Kidney (tissue), 22 donors: ENCODE results near the gene COL5A2. TPM values are rescaled to one million over a fixed set of nuclear protein-coding genes. Genes with fewer than 3 reads are reported as not detected.

Experiments
- DNase-seq, 5 donors: peaks; one replicate each; pipeline ENCODE4 v3.0.0-alpha.2; 2013 to 2020
- FAIRE-seq: peaks from 2 replicates; lab custom pipeline; 2012; peaks lifted over from hg19 to GRCh38; lab: Jason Lieb, UNC
- H3K27ac ChIP-seq, 2 donors: one replicate each; pipeline ENCODE4 v1.7.0; 2013; ENCODE audit warnings: low read depth in 2 of 2, low read length in 2 of 2, inconsistent platforms in 1 of 2
- H3K27me3 ChIP-seq: one replicate; pipeline ENCODE4 v1.7.1; 2013; ENCODE audit warnings: low read length, inconsistent platforms; ENCODE audit not compliant: control insufficient read depth, insufficient read depth
- H3K36me3 ChIP-seq, 3 donors: one replicate each; pipeline versions ENCODE4 v1.7.0 to v1.7.1; 2013; ENCODE audit warnings: low read length in 3 of 3, control low read depth in 1 of 3, inconsistent platforms in 1 of 3; ENCODE audit not compliant: insufficient read depth in 3 of 3, control insufficient read depth in 2 of 3
- H3K4me1 ChIP-seq, 3 donors: one replicate each; pipeline versions ENCODE4 v1.7.0 to v1.7.1; 2013; ENCODE audit warnings: low read length in 3 of 3, inconsistent platforms in 1 of 3, low read depth in 1 of 3; ENCODE audit not compliant: control insufficient read depth in 2 of 3, insufficient read depth in 2 of 3
- H3K4me3 ChIP-seq, 3 donors: one replicate each; pipeline versions ENCODE4 v1.7.0 to v1.8.1; 2013; ENCODE audit warnings: low read length in 3 of 3, control low read depth in 1 of 3, inconsistent platforms in 1 of 3
- H3K9ac ChIP-seq, 3 donors: one replicate each; pipeline versions ENCODE4 v1.7.0 to v1.7.1; 2013; ENCODE audit warnings: low read length in 3 of 3, control low read depth in 1 of 3, inconsistent platforms in 1 of 3
- H3K9me3 ChIP-seq, 3 donors: one replicate each; pipeline versions ENCODE4 v1.7.0 to v1.7.1; 2013; ENCODE audit warnings: low read length in 3 of 3, control low read depth in 1 of 3, inconsistent platforms in 1 of 3; ENCODE audit not compliant: control insufficient read depth in 2 of 3, insufficient read depth in 1 of 3
- intact Hi-C: fragments of 100-400 bp; cut with DNase I; formaldehyde crosslinking; loops from one replicate; pipeline ENCODE4 v1.11.1; 2022
- long read RNA-seq, 10 donors: library from polyadenylated mRNA in 1 of 10; unstranded in 1 of 10; transcript quantifications; one replicate each; pipeline ENCODE4 v2.0.0 and lab custom pipeline, GENCODE V29; 2021 to 2026
- polyA plus RNA-seq: library from polyadenylated mRNA; stranded (reverse); fragments of 350-450 nt; fragmentation: Illumina TruSeq; extraction: RNeasy Lipid Tissue Mini Kit (QIAGEN cat#74804); gene quantifications from one replicate; pipeline ENCODE4 v1.2.3, GENCODE V29; 2014; ENCODE audit warnings: low read depth, low replicate concordance; ENCODE audit not compliant: insufficient read depth
- total RNA-seq: library from RNA; stranded (reverse); fragmentation: NEBNext Ultra II Directional; extraction: Animal tissue kit (Norgen Biotek cat#: 25700); gene quantifications from one replicate; pipeline ENCODE4 v1.2.1, GENCODE V29; 2021
- TF ChIP-seq, protein P1 (sequence below): IDR thresholded peaks from 3 replicates; pipeline ENCODE4 v1.5.1; 2012; ENCODE audit warnings: mild to moderate bottlenecking, moderate library complexity, borderline replicate concordance; ENCODE audit not compliant: insufficient read depth; ENCODE audit errors: extremely low read depth
- donor health status: control.
- donor health status: control.
- donor health status: control.
- donor health status: control.
- donor health status: control.
- donor health status: DM: yes; HTN: yes; CAD: no.
- donor health status: Normal renal cell carcinoma (clear cell type).

The COL5A2 gene
- total RNA-seq (12.3 TPM), polyA plus RNA-seq (3.6 TPM)
- long read RNA-seq, donor 1, full-length matches to known transcripts: 2 of 13 reads
- long read RNA-seq, donor 1, partial matches to known transcripts: 11 of 13 reads
- long read RNA-seq, donor 1, other reads (novel, unspliced or antisense): 0 of 13 reads
- long read RNA-seq, donor 2, full-length matches to known transcripts: 1 of 9 reads
- long read RNA-seq, donor 2, partial matches to known transcripts: 8 of 9 reads
- long read RNA-seq, donor 2, other reads (novel, unspliced or antisense): 0 of 9 reads
- long read RNA-seq, donor 3, full-length matches to known transcripts: 2 of 2 reads
- long read RNA-seq, donor 3, partial matches to known transcripts: 0 of 2 reads
- long read RNA-seq, donor 3, other reads (novel, unspliced or antisense): 0 of 2 reads
- long read RNA-seq, donor 4, full-length matches to known transcripts: 2 of 2 reads
- long read RNA-seq, donor 4, partial matches to known transcripts: 0 of 2 reads
- long read RNA-seq, donor 4, other reads (novel, unspliced or antisense): 0 of 2 reads
- long read RNA-seq, donor 5: 0 reads
- long read RNA-seq, donor 6, full-length matches to known transcripts: 1 of 1 reads
- long read RNA-seq, donor 6, partial matches to known transcripts: 0 of 1 reads
- long read RNA-seq, donor 6, other reads (novel, unspliced or antisense): 0 of 1 reads
- long read RNA-seq, donor 7, full-length matches to known transcripts: 2 of 4 reads
- long read RNA-seq, donor 7, partial matches to known transcripts: 1 of 4 reads
- long read RNA-seq, donor 7, other reads (novel, unspliced or antisense): 1 of 4 reads
- long read RNA-seq, donor 8: 0 reads
- long read RNA-seq, donor 9, partial matches to known transcripts: 56 of 56 reads
- long read RNA-seq, donor 9, other reads (novel, unspliced or antisense): 0 of 56 reads
- long read RNA-seq, donor 10, full-length matches to known transcripts: 2 of 7 reads
- long read RNA-seq, donor 10, partial matches to known transcripts: 5 of 7 reads
- long read RNA-seq, donor 10, other reads (novel, unspliced or antisense): 0 of 7 reads

DNA sequence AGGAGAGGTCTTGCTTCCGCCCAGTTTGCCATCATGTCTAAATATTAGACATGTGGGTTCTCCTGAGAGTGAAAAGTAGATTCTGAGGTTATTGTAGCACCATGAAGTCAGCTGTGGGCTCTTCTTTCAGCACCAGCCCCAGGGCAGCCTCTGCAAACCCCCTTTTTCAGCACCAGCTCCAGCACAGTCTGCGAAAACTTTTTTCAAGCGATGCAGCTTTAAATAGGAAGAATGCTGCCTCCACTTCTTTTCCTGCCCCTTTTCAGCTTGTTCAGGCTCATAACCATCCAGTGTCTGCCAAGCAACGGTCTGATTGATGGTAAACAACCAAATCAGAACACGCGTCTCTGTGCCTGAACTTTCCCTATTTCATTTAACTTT is at the start of gene COL5A2:
COL5A2 (minus strand) TSS at position 192 of the 381 bp plus-strand sequence; CDS start at position 35, 157 bp downstream.
- no peaks in the 10 kb centered on the region for H3K36me3 ChIP-seq
- H3K9me3 ChIP-seq: peaks cover 0 to 3% (median 0%) of the 10 kb centered on the region in 3 donors
- TF ChIP-seq, protein P1, sequence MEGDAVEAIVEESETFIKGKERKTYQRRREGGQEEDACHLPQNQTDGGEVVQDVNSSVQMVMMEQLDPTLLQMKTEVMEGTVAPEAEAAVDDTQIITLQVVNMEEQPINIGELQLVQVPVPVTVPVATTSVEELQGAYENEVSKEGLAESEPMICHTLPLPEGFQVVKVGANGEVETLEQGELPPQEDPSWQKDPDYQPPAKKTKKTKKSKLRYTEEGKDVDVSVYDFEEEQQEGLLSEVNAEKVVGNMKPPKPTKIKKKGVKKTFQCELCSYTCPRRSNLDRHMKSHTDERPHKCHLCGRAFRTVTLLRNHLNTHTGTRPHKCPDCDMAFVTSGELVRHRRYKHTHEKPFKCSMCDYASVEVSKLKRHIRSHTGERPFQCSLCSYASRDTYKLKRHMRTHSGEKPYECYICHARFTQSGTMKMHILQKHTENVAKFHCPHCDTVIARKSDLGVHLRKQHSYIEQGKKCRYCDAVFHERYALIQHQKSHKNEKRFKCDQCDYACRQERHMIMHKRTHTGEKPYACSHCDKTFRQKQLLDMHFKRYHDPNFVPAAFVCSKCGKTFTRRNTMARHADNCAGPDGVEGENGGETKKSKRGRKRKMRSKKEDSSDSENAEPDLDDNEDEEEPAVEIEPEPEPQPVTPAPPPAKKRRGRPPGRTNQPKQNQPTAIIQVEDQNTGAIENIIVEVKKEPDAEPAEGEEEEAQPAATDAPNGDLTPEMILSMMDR: no peak
- H3K27ac ChIP-seq: peak within 1 kb of the TSS in 1 of 2 donors; percentile 32
- FAIRE-seq (no peak), DNase-seq (peak in 3 of 5 donors; percentile 51 to 87 (median 61))
- no peaks in the 10 kb centered on the region for H3K27me3 ChIP-seq
- intact Hi-C loops: no loop called here
- H3K4me1 ChIP-seq: no peaks in the 10 kb centered on the region
- peak within 1 kb of the TSS; percentile 60 to 74 (median 69) for H3K4me3 ChIP-seq
- peak within 1 kb of the TSS; percentile 19 to 74 (median 29) for H3K9ac ChIP-seq

- no peak for FAIRE-seq
- TF ChIP-seq, protein P1: no peak
Observed at GRCh38 chr2:189226017-189226416, 46.5 kb upstream of the COL5A2 start.

GRCh38 chr2:189225032-189225431 is 45.5 kb upstream of the COL5A2 start:
- FAIRE-seq: no peak
- intact Hi-C loops: no loop called here
- no peak overlapping the region for H3K27ac ChIP-seq

More at GRCh38 chr2:189226017-189226416, 46.5 kb upstream of the COL5A2 start:
- Histone ChIP-seq H3K36me3 (no peaks in the 10 kb centered on the region), H3K9me3 (no peaks in the 10 kb centered on the region), H3K27ac (no peak overlapping the region), H3K4me3 (no peak overlapping the region), H3K4me1 (no peaks in the 10 kb centered on the region), H3K9ac (no peak overlapping the region), H3K27me3 (no peaks in the 10 kb centered on the region)
- intact Hi-C loops: no loop called here
- no peak for DNase-seq

More at GRCh38 chr2:189225032-189225431, 45.5 kb upstream of the COL5A2 start:
- Histone ChIP-seq H3K27me3 (no peaks in the 10 kb centered on the region), H3K36me3 (no peaks in the 10 kb centered on the region), H3K9me3 (no peaks in the 10 kb centered on the region), H3K9ac (no peak overlapping the region), H3K4me3 (no peak overlapping the region), H3K4me1 (no peaks in the 10 kb centered on the region)
- TF ChIP-seq, protein P1: no peak
- DNase-seq: no peak
